GM18498 (cell line): Measurements from ENCODE around the gene ADCY5.

Experiments used
- ATAC-seq: cut with Tn5 transposase; IDR thresholded peaks from one replicate; pipeline ENCODE4 v1.9.1; 2021; ENCODE audit warnings: mild to moderate bottlenecking, moderate library complexity; ENCODE audit not compliant: unreplicated experiment

The ADCY5 gene

GRCh38 chr3:123312331-123313265 is 136.3 kb downstream of the ADCY5 start:
- ATAC-seq, result no peak

- ATAC-seq, result no peak
Observed at GRCh38 chr3:123311201-123311600, 137.7 kb downstream of the ADCY5 start.

GRCh38 chr3:123310741-123311140 is 138.1 kb downstream of the ADCY5 start:
- no peak for ATAC-seq

- no peak for ATAC-seq
Observed at GRCh38 chr3:123310186-123310585, 138.7 kb downstream of the ADCY5 start.

GRCh38 chr3:123307064-123307463 is 141.8 kb downstream of the ADCY5 start:
- ATAC-seq, result no peak

GRCh38 chr3:123305192-123305591 is 143.7 kb downstream of the ADCY5 start:
- no peak for ATAC-seq

- no peak for ATAC-seq
Observed at GRCh38 chr3:123303976-123304560, 144.8 kb downstream of the ADCY5 start.

GRCh38 chr3:123302961-123303360 is 145.9 kb downstream of the ADCY5 start:
- no peak for ATAC-seq

- no peak for ATAC-seq
Observed at GRCh38 chr3:123301331-123302184, 147.3 kb downstream of the ADCY5 start.

GRCh38 chr3:123300583-123300982 is 148.3 kb downstream of the ADCY5 start:
- ATAC-seq, result no peak

GRCh38 chr3:123300056-123300455 is 148.8 kb downstream of the ADCY5 start:
- no peak for ATAC-seq

- ATAC-seq, result no peak
Observed at GRCh38 chr3:123299581-123299980, 149.3 kb downstream of the ADCY5 start.

- no peak for ATAC-seq
Observed at GRCh38 chr3:123298903-123299302, 150.0 kb downstream of the ADCY5 start.

- ATAC-seq, result no peak
Observed at GRCh38 chr3:123297627-123297899, 151.3 kb downstream of the ADCY5 start.

GRCh38 chr3:123296836-123297626 is 151.9 kb downstream of the ADCY5 start:
- no peak for ATAC-seq

- ATAC-seq, result no peak
Observed at GRCh38 chr3:123296261-123296660, 152.6 kb downstream of the ADCY5 start.

- ATAC-seq, result no peak
Observed at GRCh38 chr3:123295901-123296250, 153.0 kb downstream of the ADCY5 start.

GRCh38 chr3:123295171-123295900 is 153.6 kb downstream of the ADCY5 start:
- no peak for ATAC-seq

GRCh38 chr3:123294296-123294938 is 154.5 kb downstream of the ADCY5 start:
- no peak for ATAC-seq
